Fibroblast of lung (primary cell): ENCODE data around the gene AK8. TPM values are rescaled to one million over a fixed set of nuclear protein-coding genes. Genes with fewer than 3 reads are reported as not detected.

ENCODE experiments used
- DNase-seq, 2 donors: peaks; one replicate each; pipeline versions ENCODE4 v3.0.0 to v3.0.0-alpha.2; 2010; ENCODE audit warnings: low read depth in 2 of 2
- H2AFZ ChIP-seq: 2 replicates; pipeline ENCODE4 v1.5.1; 2012; ENCODE audit warnings: low read length, control low read depth, inconsistent platforms
- H3K27ac ChIP-seq: 2 replicates; pipeline ENCODE4 v1.5.1; 2011; ENCODE audit warnings: low read length, control low read depth; ENCODE audit not compliant: insufficient read depth
- H3K27me3 ChIP-seq: 2 replicates; pipeline ENCODE4 v1.5.1; 2011; ENCODE audit warnings: mild to moderate bottlenecking, low read length; ENCODE audit not compliant: control insufficient read depth, insufficient read depth
- H3K36me3 ChIP-seq: 2 replicates; pipeline ENCODE4 v1.5.1; 2011; ENCODE audit warnings: low read length; ENCODE audit not compliant: control insufficient read depth, insufficient read depth
- H3K4me1 ChIP-seq: 2 replicates; pipeline ENCODE4 v1.5.1; 2011; ENCODE audit warnings: low read length; ENCODE audit not compliant: control insufficient read depth, insufficient read depth; ENCODE audit errors: extremely low read depth
- H3K4me2 ChIP-seq: 2 replicates; pipeline ENCODE4 v1.5.1; 2011; ENCODE audit warnings: low read length, control low read depth; ENCODE audit not compliant: insufficient read depth; ENCODE audit errors: extremely low read depth
- H3K4me3 ChIP-seq, 4 experiments: fragments of 200-600 bp in 1 of 4; sonication (generic) in 1 of 4; replicated peaks in 1 of 4; 2 replicates each; pipeline ENCODE4 v1.5.1; 2011 to 2016; ENCODE audit warnings: low read length in 4 of 4, low read depth in 3 of 4, mild to moderate bottlenecking in 3 of 4, control low read depth in 2 of 4, inconsistent platforms in 1 of 4, mixed read lengths in 1 of 4; ENCODE audit not compliant: insufficient read depth in 1 of 4; ENCODE audit errors: control extremely low read depth in 1 of 4
- H3K79me2 ChIP-seq: 2 replicates; pipeline ENCODE4 v1.5.1; 2012; ENCODE audit warnings: mild to moderate bottlenecking, low read length, inconsistent platforms; ENCODE audit not compliant: control insufficient read depth, insufficient read depth
- H3K9ac ChIP-seq: 2 replicates; pipeline ENCODE4 v1.5.1; 2011; ENCODE audit warnings: mild to moderate bottlenecking, low read length, control low read depth; ENCODE audit not compliant: insufficient read depth
- H3K9me3 ChIP-seq: 2 replicates; pipeline ENCODE4 v1.5.1; 2012; ENCODE audit warnings: low read depth, low read length; ENCODE audit not compliant: control insufficient read depth, insufficient read depth
- H4K20me1 ChIP-seq: 2 replicates; pipeline ENCODE4 v1.5.1; 2011; ENCODE audit warnings: low read length; ENCODE audit not compliant: control insufficient read depth, insufficient read depth; ENCODE audit errors: extremely low read depth
- CTCF ChIP-seq, 2 donors: IDR thresholded peaks in 1 of 2; conservative IDR thresholded peaks in 1 of 2; 1 replicate in 1 of 2; 2 replicates in 1 of 2; pipeline ENCODE4 v1.5.1; 2011 to 2012; ENCODE audit warnings: low read length in 2 of 2, control low read depth in 1 of 2, inconsistent platforms in 1 of 2, low read depth in 1 of 2, mild to moderate bottlenecking in 1 of 2
- EZH2 ChIP-seq: IDR thresholded peaks from 2 replicates; pipeline ENCODE4 v1.5.1; 2012; ENCODE audit warnings: low read length, control low read depth, mild to moderate bottlenecking; ENCODE audit errors: missing control alignments
- polyA plus RNA-seq, 2 donors: library from polyadenylated mRNA; depleted of rRNA in 1 of 2; stranded (reverse) in 1 of 2; unstranded in 1 of 2; fragments of >200 nt; gene quantifications; 2 replicates each; pipeline ENCODE4 v1.2.1, GENCODE V29; 2011 to 2012; ENCODE audit warnings: missing spikeins in 1 of 2
- total RNA-seq: library from RNA; depleted of rRNA; stranded (reverse); fragments of >200 nt; gene quantifications from 2 replicates; pipeline ENCODE4 v1.2.1, GENCODE V29; 2014

Gene AK8
- total and polyA plus RNA-seq, 2 donors (not counting 1 experiment from before 2014, with no cell fraction given): 0.17 to 0.50 TPM

GRCh38 chr9:132824151-132824550, 53.9 kb downstream of the AK8 start:
- Histone ChIP-seq H3K27me3 (peaks cover 5% of the 10 kb centered on the region), H3K36me3 (no peaks in the 10 kb centered on the region), H3K27ac (no peak overlapping the region), H3K9ac (no peak overlapping the region), H3K9me3 (no peaks in the 10 kb centered on the region), H2AFZ (no peak overlapping the region), H4K20me1 (no peaks in the 10 kb centered on the region), H3K4me2 (no peak overlapping the region), H3K79me2 (no peaks in the 10 kb centered on the region), H3K4me3 (no peak overlapping the region), H3K4me1 (no peaks in the 10 kb centered on the region)
- no peak for TF ChIP-seq CTCF (conservative IDR thresholded peaks at IDR 0.05 in 1 of 2, IDR thresholded peaks at IDR 0.05 in 1 of 2; ENCODE audit: low read depth in 1 of 2, low read length in 2 of 2)
- TF ChIP-seq EZH2: no peak
- DNase-seq: no peak

- H3K4me1 ChIP-seq: no peaks in the 10 kb centered on the region
- H4K20me1 ChIP-seq: no peaks in the 10 kb centered on the region
- H3K4me2 ChIP-seq: no peak overlapping the region
- DNase-seq: no peak
- H2AFZ ChIP-seq: no peak overlapping the region
- H3K36me3 ChIP-seq: no peaks in the 10 kb centered on the region
- no peak for TF ChIP-seq EZH2
- no peak for TF ChIP-seq CTCF (conservative IDR thresholded peaks at IDR 0.05 in 1 of 2, IDR thresholded peaks at IDR 0.05 in 1 of 2; ENCODE audit: low read depth in 1 of 2, low read length in 2 of 2)
- no peaks in the 10 kb centered on the region for H3K9me3 ChIP-seq
- no peak overlapping the region for H3K9ac ChIP-seq
- H3K4me3 ChIP-seq: no peak overlapping the region
- peaks cover 5% of the 10 kb centered on the region for H3K27me3 ChIP-seq
- no peaks in the 10 kb centered on the region for H3K79me2 ChIP-seq
- H3K27ac ChIP-seq: no peak overlapping the region
These were observed 54.5 kb downstream of the AK8 start for GRCh38 chr9:132823370-132824145.

- H2AFZ ChIP-seq: no peak overlapping the region
- no peaks in the 10 kb centered on the region for H3K9me3 ChIP-seq
- H3K4me2 ChIP-seq: no peak overlapping the region
- no peaks in the 10 kb centered on the region for H3K36me3 ChIP-seq
- H3K79me2 ChIP-seq: no peaks in the 10 kb centered on the region
- H3K4me3 ChIP-seq: no peak overlapping the region
- no peak overlapping the region for H3K9ac ChIP-seq
- TF ChIP-seq EZH2: no peak
- H3K4me1 ChIP-seq: no peaks in the 10 kb centered on the region
- no peak for DNase-seq
- H3K27ac ChIP-seq: no peak overlapping the region
- peaks cover 2% of the 10 kb centered on the region for H3K27me3 ChIP-seq
- no peaks in the 10 kb centered on the region for H4K20me1 ChIP-seq
These were observed 57.7 kb downstream of the AK8 start for GRCh38 chr9:132820169-132820944.
